Endothelial cell of umbilical vein (primary cell): ENCODE measurements around the gene SLC16A7. TPM values are rescaled to one million over a fixed set of nuclear protein-coding genes. Genes with fewer than 3 reads are reported as not detected.

Experiments used
- BruUV-seq: library from RNA; stranded (reverse); fragments of 400-500 nt; replicated peaks from 2 replicates; lab custom pipeline; 2021; lab: Mats Ljungman, UMichigan
- CTCF ChIA-PET: fragments of 300-600, 350-600 bp; sonication (Branson Sonifier 250); formaldehyde crosslinking; loops from one replicate; lab custom pipeline; 2021; ENCODE audit warnings: antibody characterized with exemption, inconsistent platforms; lab: Charles Lee
- POLR2A ChIA-PET: fragments of 300-600, 350-600 bp; sonication (Branson Sonifier 250); formaldehyde crosslinking; loops from one replicate; lab custom pipeline; 2021; ENCODE audit warnings: antibody characterized with exemption, inconsistent platforms; lab: Charles Lee
- DNase-seq: peaks from one replicate; pipeline ENCODE4 v3.0.0-alpha.2; 2011; ENCODE audit warnings: low read depth, low spot score
- FAIRE-seq: peaks from 2 replicates; lab custom pipeline; 2011; peaks lifted over from hg19 to GRCh38; lab: Jason Lieb, UNC
- H2AFZ ChIP-seq: 2 replicates; pipeline ENCODE4 v1.6.0; 2012; ENCODE audit warnings: low read depth, low read length, control low read depth, inconsistent platforms
- H3K27ac ChIP-seq: 2 replicates; pipeline ENCODE4 v1.5.1; 2011; ENCODE audit warnings: low read depth, mild to moderate bottlenecking, control low read depth, low read length, moderate library complexity; ENCODE audit not compliant: insufficient read depth
- H3K27me3 ChIP-seq, 2 experiments: 2 replicates each; pipeline versions ENCODE4 v1.6.0 to v1.6.1; 2011; ENCODE audit warnings: low read length in 2 of 2, mixed read lengths in 1 of 2; ENCODE audit not compliant: control insufficient read depth in 2 of 2, insufficient read depth in 2 of 2
- H3K36me3 ChIP-seq, 2 experiments: 2 replicates in 1 of 2; 3 replicates in 1 of 2; pipeline ENCODE4 v1.5.1; 2011; ENCODE audit warnings: low read length in 2 of 2, mild to moderate bottlenecking in 1 of 2, moderate library complexity in 1 of 2; ENCODE audit not compliant: control insufficient read depth in 2 of 2, insufficient read depth in 2 of 2; ENCODE audit errors: extremely low read depth in 1 of 2
- H3K4me1 ChIP-seq: 3 replicates; pipeline ENCODE4 v1.5.1; 2011; ENCODE audit warnings: mild to moderate bottlenecking, low read length; ENCODE audit not compliant: control insufficient read depth, insufficient read depth; ENCODE audit errors: extremely low read depth
- H3K4me2 ChIP-seq: 2 replicates; pipeline ENCODE4 v1.6.1; 2011; ENCODE audit warnings: low read length, control low read depth, mixed read lengths; ENCODE audit not compliant: insufficient read depth
- H3K4me3 ChIP-seq, 3 experiments: fragments of 200-600 bp in 1 of 3; sonication (generic), shearing (Covaris generic) in 1 of 3; replicated peaks in 1 of 3; 2 replicates each; pipeline ENCODE4 v1.5.1; 2011 to 2016; ENCODE audit warnings: control low read depth in 3 of 3, low read length in 3 of 3, mild to moderate bottlenecking in 2 of 3, inconsistent platforms in 1 of 3, low read depth in 1 of 3, moderate library complexity in 1 of 3; ENCODE audit not compliant: insufficient read depth in 1 of 3
- H3K79me2 ChIP-seq: 2 replicates; pipeline ENCODE4 v1.6.0; 2012; ENCODE audit warnings: low read length, inconsistent platforms; ENCODE audit not compliant: control insufficient read depth, insufficient read depth
- H3K9ac ChIP-seq: replicated peaks from 2 replicates; pipeline ENCODE3; 2011; ENCODE audit warnings: low read length, control low read depth; ENCODE audit not compliant: insufficient read depth; ENCODE audit errors: extremely low read depth
- H3K9me1 ChIP-seq: replicated peaks from 3 replicates; pipeline ENCODE4 v1.6.0; 2011; ENCODE audit warnings: mild to moderate bottlenecking, low read length; ENCODE audit not compliant: control insufficient read depth, insufficient read depth; ENCODE audit errors: extremely low read depth
- H3K9me3 ChIP-seq: replicated peaks from 2 replicates; pipeline ENCODE4 v1.5.1; 2012; ENCODE audit warnings: low read length, inconsistent platforms; ENCODE audit not compliant: control insufficient read depth, insufficient read depth
- H4K20me1 ChIP-seq: replicated peaks from 2 replicates; pipeline ENCODE3; 2011; ENCODE audit warnings: mild to moderate bottlenecking, low read length; ENCODE audit not compliant: control insufficient read depth, insufficient read depth; ENCODE audit errors: extremely low read depth
- EZH2 ChIP-seq: IDR thresholded peaks from 2 replicates; pipeline ENCODE4 v1.6.1; 2012; ENCODE audit warnings: borderline replicate concordance, low read depth, mild to moderate bottlenecking, moderate library complexity, low read length, inconsistent platforms; ENCODE audit not compliant: severe bottlenecking
- FOS ChIP-seq: IDR thresholded peaks from 2 replicates; pipeline ENCODE4 v1.6.1; 2011; ENCODE audit warnings: mild to moderate bottlenecking, low read length, moderate library complexity, borderline replicate concordance; ENCODE audit not compliant: insufficient read depth
- JUN ChIP-seq: IDR thresholded peaks from 2 replicates; pipeline ENCODE4 v1.6.1; 2011; ENCODE audit warnings: borderline replicate concordance, low read depth; ENCODE audit not compliant: insufficient read length, insufficient read depth
- MYC ChIP-seq: IDR thresholded peaks from one replicate; pipeline ENCODE4 v1.6.1; 2011; ENCODE audit warnings: mild to moderate bottlenecking, low read depth, low read length
- POLR2A ChIP-seq: IDR thresholded peaks from 2 replicates; pipeline ENCODE4 v1.6.1; 2012; ENCODE audit warnings: low read depth, mild to moderate bottlenecking, control low read depth, low read length
- POLR2AphosphoS5 ChIP-seq: IDR thresholded peaks from 2 replicates; pipeline ENCODE4 v1.6.1; 2012; ENCODE audit warnings: low read depth, mild to moderate bottlenecking, control low read depth, low read length, moderate library complexity; ENCODE audit not compliant: insufficient read depth
- dilution Hi-C: fragments of 300-500 bp; cut with MboI; formaldehyde crosslinking; loops from one replicate; pipeline ENCODE4 v1.15.0; 2019; ENCODE audit warnings: low sequenced_read_pairs; ENCODE audit not compliant: extremely low pct_ligation_motif_present
- intact Hi-C: fragments of 100-400 bp; cut with micrococcal nuclease; formaldehyde crosslinking; loops from one replicate; pipeline ENCODE4 v1.10.0; 2022
- polyA plus RNA-seq, 4 experiments: library from polyadenylated mRNA; depleted of rRNA in 3 of 4; stranded (reverse) in 3 of 4; unstranded in 1 of 4; fragments of >200 nt; gene quantifications; 2 replicates each; pipeline versions ENCODE4 v1.2.1 to v1.2.3, GENCODE V29; 2011 to 2012; ENCODE audit warnings: missing spikeins in 1 of 4
- total RNA-seq: library from RNA; stranded (reverse); gene quantifications from 2 replicates; pipeline ENCODE4 v1.2.3, GENCODE V29; 2021

The SLC16A7 gene
- total and polyA plus RNA-seq, 2 donors (not counting 3 experiments of a cell fraction or from before 2014, with no cell fraction given) = 2.9 to 8.9 TPM

GRCh38 chr12:59645242-59645641, 49.4 kb downstream of the SLC16A7 start:
- no peak overlapping the region for H3K4me2 ChIP-seq
- DNase-seq (no peak), FAIRE-seq (no peak)
- ChIA-PET CTCF (no interaction called here), POLR2A (no interaction called here)
- H3K36me3 ChIP-seq = no peaks in the 10 kb centered on the region
- H3K27me3 ChIP-seq = no peaks in the 10 kb centered on the region
- intact Hi-C loops = no loop called here
- TF ChIP-seq EZH2 = no peak
- TF ChIP-seq JUN = no peak
- H3K9me1 ChIP-seq = no peaks in the 10 kb centered on the region
- dilution Hi-C loops = no loop called here
- H4K20me1 ChIP-seq = no peaks in the 10 kb centered on the region
- H3K9me3 ChIP-seq = no peaks in the 10 kb centered on the region
- no TSS peak for BruUV-seq
- H3K79me2 ChIP-seq = no peaks in the 10 kb centered on the region
- no peak overlapping the region for H3K4me3 ChIP-seq
- no peak overlapping the region for H3K27ac ChIP-seq
- H3K4me1 ChIP-seq = no peaks in the 10 kb centered on the region
- no peak overlapping the region for H3K9ac ChIP-seq
- H2AFZ ChIP-seq = no peak overlapping the region

GRCh38 chr12:59646636-59647035, 50.8 kb downstream of the SLC16A7 start:
- Histone ChIP-seq H3K9me3 (no peaks in the 10 kb centered on the region), H3K4me3 (no peak overlapping the region), H3K27ac (no peak overlapping the region), H4K20me1 (no peaks in the 10 kb centered on the region), H3K4me2 (no peak overlapping the region), H3K36me3 (no peaks in the 10 kb centered on the region), H3K9me1 (no peaks in the 10 kb centered on the region), H2AFZ (no peak overlapping the region), H3K4me1 (peaks cover 2% of the 10 kb centered on the region), H3K9ac (no peak overlapping the region), H3K79me2 (no peaks in the 10 kb centered on the region), H3K27me3 (no peaks in the 10 kb centered on the region)
- BruUV-seq = no TSS peak
- FAIRE-seq (no peak), DNase-seq (no peak)
- POLR2A ChIA-PET = no interaction called here
- CTCF ChIA-PET = no interaction called here
- TF ChIP-seq POLR2A = no peak
- no peak for TF ChIP-seq JUN
- TF ChIP-seq MYC = no peak
- TF ChIP-seq POLR2AphosphoS5 = no peak
- no peak for TF ChIP-seq EZH2
- no peak for TF ChIP-seq FOS
- dilution Hi-C loops = no loop called here
- intact Hi-C loops = no loop called here
